Lung (tissue), 12 donors: ENCODE measurements around the gene PDE4B. TPM values are rescaled to one million over a fixed set of nuclear protein-coding genes. Genes with fewer than 3 reads are reported as not detected.

ENCODE experiments used
- ATAC-seq: fragments of 200-7000 bp; cut with Tn5 transposase; one replicate; pipeline ENCODE4 v1.9.1; 2020; ENCODE audit warnings: moderate number of reproducible peaks; ENCODE audit not compliant: insufficient read depth, low FRiP score
- DNase-seq, 3 donors: peaks; one replicate each; pipeline ENCODE4 v3.0.0-alpha.2; 2013 to 2017
- H3K27ac ChIP-seq, 2 donors: one replicate each; pipeline ENCODE4 v1.5.1; 2013; ENCODE audit warnings: mild to moderate bottlenecking in 2 of 2, moderate library complexity in 2 of 2, control low read depth in 1 of 2, inconsistent platforms in 1 of 2, low read depth in 1 of 2, low read length in 1 of 2
- H3K27me3 ChIP-seq, 3 donors: one replicate each; pipeline ENCODE4 v1.5.1; 2013; ENCODE audit warnings: low read length in 2 of 3; ENCODE audit not compliant: control insufficient read depth in 3 of 3, insufficient read depth in 3 of 3
- H3K36me3 ChIP-seq, 4 donors: one replicate each; pipeline ENCODE4 v1.5.1; 2013; ENCODE audit warnings: low read length in 4 of 4, mild to moderate bottlenecking in 1 of 4, moderate library complexity in 1 of 4; ENCODE audit not compliant: control insufficient read depth in 4 of 4, insufficient read depth in 4 of 4
- H3K4me1 ChIP-seq, 5 donors: one replicate each; pipeline ENCODE4 v1.5.1; 2013; ENCODE audit warnings: low read length in 5 of 5, mild to moderate bottlenecking in 2 of 5, moderate library complexity in 1 of 5; ENCODE audit not compliant: control insufficient read depth in 5 of 5, insufficient read depth in 5 of 5
- H3K4me3 ChIP-seq: one replicate; pipeline ENCODE4 v1.5.1; 2013; ENCODE audit warnings: mild to moderate bottlenecking, control low read depth, moderate library complexity
- H3K9ac ChIP-seq, 2 donors: one replicate each; pipeline ENCODE4 v1.5.1; 2013; ENCODE audit warnings: low read length in 2 of 2, control low read depth in 1 of 2; ENCODE audit not compliant: insufficient read depth in 1 of 2
- H3K9me3 ChIP-seq, 4 donors: one replicate each; pipeline ENCODE4 v1.5.1; 2013; ENCODE audit warnings: low read length in 3 of 4, mild to moderate bottlenecking in 1 of 4, moderate library complexity in 1 of 4; ENCODE audit not compliant: control insufficient read depth in 4 of 4, insufficient read depth in 3 of 4
- WGBS, 2 donors: extraction: QIAGEN DNeasy Blood & Tissue Kit; methylation state at CpG; one replicate each; pipeline ENCODE4 v1.1.7; 2013; 5-methylcytosine and 5-hydroxymethylcytosine counted together
- polyA plus RNA-seq, 2 donors: library from polyadenylated mRNA; stranded (reverse); fragments of 200-250 nt; gene quantifications; one replicate each; pipeline ENCODE4 v1.2.1, GENCODE V29; 2013
- total RNA-seq, 2 donors: library from RNA; depleted of rRNA in 1 of 2; stranded (reverse); fragments of >200 nt in 1 of 2; gene quantifications; one replicate each; pipeline ENCODE4 v1.2.1, GENCODE V29; 2014 to 2021
- TF ChIP-seq, protein P1 (sequence below): IDR thresholded peaks from 2 replicates; pipeline ENCODE4 v1.5.1; 2012; ENCODE audit warnings: mild to moderate bottlenecking; ENCODE audit errors: control extremely low read depth, extremely low read depth
- donor health status: control.
- donor health status: control.
- donor health status: Bipolar disorder and iron deficiency.
- donor health status: healthy.
- donor health status: DM: yes; HTN: yes; CAD: no.

The PDE4B gene
- total and polyA plus RNA-seq, 4 donors: 4.0 to 96.2 (median 20.2) TPM

DNA sequence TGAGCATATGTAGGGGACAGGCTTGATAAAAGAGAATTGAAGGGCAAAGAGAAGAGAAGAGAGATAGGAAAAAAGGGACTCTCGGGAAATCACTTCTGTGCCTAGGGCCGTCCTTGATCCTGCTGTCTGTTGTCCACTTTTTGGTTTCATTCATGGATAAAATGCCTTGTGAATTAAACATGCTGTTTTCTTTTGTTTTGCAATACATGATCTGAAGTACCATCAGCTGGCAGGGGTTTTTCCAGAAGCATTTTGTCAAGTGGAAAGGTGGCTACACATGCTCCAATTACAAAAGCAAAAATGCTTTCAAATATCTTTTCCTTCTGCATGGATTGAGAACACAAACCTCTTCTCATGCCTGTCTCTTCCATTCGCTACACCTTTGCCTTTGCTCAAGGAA lies 361.7 kb downstream of the PDE4B start:
- H3K4me1 ChIP-seq: no peaks in the 10 kb centered on the region
- H3K27me3 ChIP-seq: no peaks in the 10 kb centered on the region
- no peak overlapping the region for H3K9ac ChIP-seq
- H3K36me3 ChIP-seq: no peaks in the 10 kb centered on the region
- TF ChIP-seq, protein P1, sequence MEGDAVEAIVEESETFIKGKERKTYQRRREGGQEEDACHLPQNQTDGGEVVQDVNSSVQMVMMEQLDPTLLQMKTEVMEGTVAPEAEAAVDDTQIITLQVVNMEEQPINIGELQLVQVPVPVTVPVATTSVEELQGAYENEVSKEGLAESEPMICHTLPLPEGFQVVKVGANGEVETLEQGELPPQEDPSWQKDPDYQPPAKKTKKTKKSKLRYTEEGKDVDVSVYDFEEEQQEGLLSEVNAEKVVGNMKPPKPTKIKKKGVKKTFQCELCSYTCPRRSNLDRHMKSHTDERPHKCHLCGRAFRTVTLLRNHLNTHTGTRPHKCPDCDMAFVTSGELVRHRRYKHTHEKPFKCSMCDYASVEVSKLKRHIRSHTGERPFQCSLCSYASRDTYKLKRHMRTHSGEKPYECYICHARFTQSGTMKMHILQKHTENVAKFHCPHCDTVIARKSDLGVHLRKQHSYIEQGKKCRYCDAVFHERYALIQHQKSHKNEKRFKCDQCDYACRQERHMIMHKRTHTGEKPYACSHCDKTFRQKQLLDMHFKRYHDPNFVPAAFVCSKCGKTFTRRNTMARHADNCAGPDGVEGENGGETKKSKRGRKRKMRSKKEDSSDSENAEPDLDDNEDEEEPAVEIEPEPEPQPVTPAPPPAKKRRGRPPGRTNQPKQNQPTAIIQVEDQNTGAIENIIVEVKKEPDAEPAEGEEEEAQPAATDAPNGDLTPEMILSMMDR: no peak
- no peaks in the 10 kb centered on the region for H3K9me3 ChIP-seq
- peak; percentile 19 for ATAC-seq
- WGBS, 2 donors: 65 to 77% methylated on average over 3 of the region's 3 CpGs
- H3K27ac ChIP-seq: no peak overlapping the region
- H3K4me3 ChIP-seq: no peak overlapping the region
- no peak for DNase-seq

DNA sequence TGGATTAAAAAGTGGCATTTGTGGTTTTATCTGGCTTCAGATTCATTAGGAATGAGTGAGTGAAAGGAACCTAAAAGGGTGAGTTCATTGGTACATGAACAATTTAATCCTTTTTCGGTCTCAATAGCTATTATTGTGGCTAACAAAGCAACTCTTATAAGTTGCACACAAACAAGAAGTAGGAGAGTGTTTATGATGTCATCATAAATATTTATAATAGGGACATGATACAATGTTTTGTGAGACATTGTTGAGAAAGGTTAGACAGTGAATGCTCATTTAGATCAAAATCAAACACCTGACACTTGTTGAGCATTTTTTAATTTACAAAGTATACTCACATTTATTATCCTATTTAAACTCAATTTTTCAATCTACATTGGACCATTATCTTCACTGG lies 363.4 kb downstream of the PDE4B start:
- TF ChIP-seq, protein P1: no peak
- ATAC-seq: no peak

GRCh38 chr1:66159800-66160199 lies 367.1 kb downstream of the PDE4B start:
- Histone ChIP-seq H3K4me1 (no peaks in the 10 kb centered on the region), H3K27ac (no peak overlapping the region)
- 69 to 84% methylated on average over 1 of the region's 1 CpG for WGBS, 2 donors

More for the DNA sequence above, 363.4 kb downstream of the PDE4B start:
- H3K4me3 ChIP-seq: no peak overlapping the region
- H3K9ac ChIP-seq: no peak overlapping the region
- no peaks in the 10 kb centered on the region for H3K4me1 ChIP-seq
- H3K9me3 ChIP-seq: peaks cover 0 to 2% (median 0%) of the 10 kb centered on the region in 4 donors
- 85 to 94% methylated on average over 1 of the region's 1 CpG for WGBS, 2 donors
- H3K36me3 ChIP-seq: no peaks in the 10 kb centered on the region
- no peak overlapping the region for H3K27ac ChIP-seq
- no peak for DNase-seq
- no peaks in the 10 kb centered on the region for H3K27me3 ChIP-seq

More at GRCh38 chr1:66159800-66160199, 367.1 kb downstream of the PDE4B start:
- Histone ChIP-seq H3K27me3 (no peaks in the 10 kb centered on the region), H3K4me3 (no peak overlapping the region), H3K9ac (no peak overlapping the region), H3K9me3 (peaks cover 0 to 2% (median 0%) of the 10 kb centered on the region in 4 donors), H3K36me3 (no peaks in the 10 kb centered on the region)
- TF ChIP-seq, protein P1: no peak
- ATAC-seq: no peak
- DNase-seq: no peak
